HUES64 (cell line): ENCODE results near the gene SMIM28.
A peak's percentile ranks its signal among the peaks of the same experiment; 100 is the strongest.

Experiments used
- H3K27ac ChIP-seq: 2 replicates; pipeline ENCODE4 v1.7.0; 2013; ENCODE audit warnings: low read depth, low read length, inconsistent platforms
- H3K27me3 ChIP-seq: 2 replicates; pipeline ENCODE4 v1.6.1; 2013; ENCODE audit warnings: mild to moderate bottlenecking, low read length; ENCODE audit not compliant: insufficient read depth
- H3K36me3 ChIP-seq: 2 replicates; pipeline ENCODE4 v1.6.1; 2013; ENCODE audit warnings: mild to moderate bottlenecking, low read length; ENCODE audit not compliant: insufficient read depth
- H3K4me1 ChIP-seq: 2 replicates; pipeline ENCODE4 v1.6.1; 2013; ENCODE audit warnings: mild to moderate bottlenecking, low read length, moderate library complexity; ENCODE audit not compliant: insufficient read depth
- H3K4me3 ChIP-seq: 2 replicates; pipeline ENCODE4 v1.5.1; 2013; ENCODE audit warnings: mild to moderate bottlenecking, low read length, moderate library complexity
- H3K9ac ChIP-seq: 2 replicates; pipeline ENCODE4 v1.6.1; 2013; ENCODE audit warnings: mild to moderate bottlenecking, low read depth, low read length
- H3K9me3 ChIP-seq: 2 replicates; pipeline ENCODE4 v1.6.1; 2013; ENCODE audit warnings: low read depth, low read length; ENCODE audit not compliant: insufficient read depth
- WGBS: fragments of 150-250, 120-280 bp; methylation state at CpG from one replicate; pipeline ENCODE4 v1.1.7; 2013; ENCODE audit warnings: missing lambda C conversion rate; 5-methylcytosine and 5-hydroxymethylcytosine counted together

Gene SMIM28

GRCh38 chr6:138397128-138398122 lies 19.7 kb downstream of the SMIM28 start:
- WGBS = 93% methylated on average over 8 of the region's 8 CpGs

GRCh38 chr6:138400326-138400725 lies 22.6 kb downstream of the SMIM28 start:
- H3K27ac ChIP-seq = no peak overlapping the region
- no peak overlapping the region for H3K9ac ChIP-seq
- H3K36me3 ChIP-seq = no peaks in the 10 kb centered on the region
- H3K4me1 ChIP-seq = no peaks in the 10 kb centered on the region; the same call in 1 of the 2 replicates
- no peaks in the 10 kb centered on the region for H3K9me3 ChIP-seq
- no peak overlapping the region for H3K4me3 ChIP-seq
- no peaks in the 10 kb centered on the region for H3K27me3 ChIP-seq
- 89% methylated on average over 3 of the region's 3 CpGs for WGBS

More at GRCh38 chr6:138397128-138398122, 19.7 kb downstream of the SMIM28 start:
- no peaks in the 10 kb centered on the region for H3K9me3 ChIP-seq
- no peaks in the 10 kb centered on the region for H3K27me3 ChIP-seq
- H3K36me3 ChIP-seq = no peaks in the 10 kb centered on the region
- no peak overlapping the region for H3K9ac ChIP-seq
- H3K4me1 ChIP-seq = no peaks in the 10 kb centered on the region; the same call in 1 of the 2 replicates
- no peak overlapping the region for H3K27ac ChIP-seq
- H3K4me3 ChIP-seq = no peak overlapping the region

GRCh38 chr6:138401960-138402837 lies 24.5 kb downstream of the SMIM28 start:
- H3K27me3 ChIP-seq = no peaks in the 10 kb centered on the region
- no peak overlapping the region for H3K27ac ChIP-seq
- 91% methylated on average over 14 of the region's 14 CpGs for WGBS
- no peaks in the 10 kb centered on the region for H3K9me3 ChIP-seq
- peaks cover 15% of the 10 kb centered on the region for H3K36me3 ChIP-seq
- no peaks in the 10 kb centered on the region; the same call in 1 of the 2 replicates for H3K4me1 ChIP-seq
- no peak overlapping the region for H3K4me3 ChIP-seq
- no peak overlapping the region for H3K9ac ChIP-seq

- Histone ChIP-seq H3K9ac (0 out of 2 replicates have a peak overlapping the region, but pooled peaks have one; percentile 89), H3K4me3 (peak overlapping the region; percentile 97; the same call in 1 of the 2 replicates), H3K27ac (no peak overlapping the region), H3K4me1 (no peaks in the 10 kb centered on the region; the same call in 1 of the 2 replicates), H3K27me3 (no peaks in the 10 kb centered on the region), H3K36me3 (peaks cover 21% of the 10 kb centered on the region), H3K9me3 (no peaks in the 10 kb centered on the region)
- WGBS = 94% methylated on average over 8 of the region's 8 CpGs
Measured at GRCh38 chr6:138402838-138403187, 25.1 kb downstream of the SMIM28 start.

GRCh38 chr6:138403324-138403800 lies 25.7 kb downstream of the SMIM28 start:
- H3K4me1 ChIP-seq = no peaks in the 10 kb centered on the region; the same call in 1 of the 2 replicates
- 10% methylated on average over 30 of the region's 30 CpGs for WGBS
- H3K4me3 ChIP-seq = peak overlapping the region; percentile 97
- H3K9me3 ChIP-seq = no peaks in the 10 kb centered on the region
- no peaks in the 10 kb centered on the region for H3K27me3 ChIP-seq
- H3K9ac ChIP-seq = peak overlapping the region; percentile 89
- H3K36me3 ChIP-seq = peaks cover 27% of the 10 kb centered on the region
- peak overlapping the region; percentile 86 for H3K27ac ChIP-seq

GRCh38 chr6:138403801-138404665 lies 26.3 kb downstream of the SMIM28 start, which contains the start of gene HEBP2:
Gene HEBP2 (plus strand): TSS chr6:138404223. CDS start chr6:138404496, 273 bp downstream.
- no peaks in the 10 kb centered on the region; the same call in 1 of the 2 replicates for H3K4me1 ChIP-seq
- peaks cover 33% of the 10 kb centered on the region for H3K36me3 ChIP-seq
- peak within 1 kb of the TSS; percentile 86 for H3K27ac ChIP-seq
- peak within 1 kb of the TSS; percentile 97 for H3K4me3 ChIP-seq
- H3K9ac ChIP-seq = peak within 1 kb of the TSS; percentile 89
- H3K9me3 ChIP-seq = no peaks in the 10 kb centered on the region
- no peaks in the 10 kb centered on the region for H3K27me3 ChIP-seq
- under 1% methylated on average over 91 of the region's 92 CpGs for WGBS

- no peaks in the 10 kb centered on the region for H3K27me3 ChIP-seq
- 4% methylated on average over 34 of the region's 35 CpGs for WGBS
- peak overlapping the region; percentile 97 for H3K4me3 ChIP-seq
- no peaks in the 10 kb centered on the region for H3K9me3 ChIP-seq
- H3K9ac ChIP-seq = peak overlapping the region; percentile 85
- H3K4me1 ChIP-seq = no peaks in the 10 kb centered on the region; the same call in 1 of the 2 replicates
- H3K27ac ChIP-seq = peak overlapping the region; percentile 44
- H3K36me3 ChIP-seq = peaks cover 41% of the 10 kb centered on the region
Measured at GRCh38 chr6:138404666-138405337, 27.1 kb downstream of the SMIM28 start.

GRCh38 chr6:138405816-138406413 lies 28.2 kb downstream of the SMIM28 start:
- no peak overlapping the region for H3K9ac ChIP-seq
- no peak overlapping the region for H3K27ac ChIP-seq
- H3K4me1 ChIP-seq = no peaks in the 10 kb centered on the region
- 91% methylated on average over 4 of the region's 5 CpGs for WGBS
- H3K36me3 ChIP-seq = peaks cover 52% of the 10 kb centered on the region
- H3K27me3 ChIP-seq = no peaks in the 10 kb centered on the region
- H3K4me3 ChIP-seq = no peak overlapping the region
- H3K9me3 ChIP-seq = no peaks in the 10 kb centered on the region

- Histone ChIP-seq H3K9me3 (no peaks in the 10 kb centered on the region), H3K27ac (no peak overlapping the region), H3K9ac (no peak overlapping the region), H3K4me3 (no peak overlapping the region), H3K4me1 (no peaks in the 10 kb centered on the region), H3K36me3 (peaks cover 57% of the 10 kb centered on the region), H3K27me3 (no peaks in the 10 kb centered on the region)
- 100% methylated on average over 2 of the region's 2 CpGs for WGBS
Measured at GRCh38 chr6:138406443-138406842, 28.7 kb downstream of the SMIM28 start.
